Astrocyte of the spinal cord (primary cell): ENCODE measurements around the gene SEMA6B.
"Not testable (repeated sequence)": the region's sequence is repeated elsewhere in the genome, so short reads cannot be mapped to it uniquely, and the experiment has no call there.

Experiments used
- DNase-seq: peaks from one replicate; pipeline ENCODE4 v3.0.0; 2011; ENCODE audit warnings: low read depth, low spot score
- H3K4me3 ChIP-seq: 2 replicates; pipeline ENCODE4 v1.5.1; 2011; ENCODE audit warnings: low read depth, mild to moderate bottlenecking, low read length, moderate library complexity
- CTCF ChIP-seq: IDR thresholded peaks from 2 replicates; pipeline ENCODE4 v1.5.1; 2012; ENCODE audit warnings: low read depth, mild to moderate bottlenecking, low read length, inconsistent platforms
- in situ Hi-C: cut with HindIII; loops from 2 replicates; pipeline ENCODE4 v1.10.0; 2017; ENCODE audit warnings: low sequenced_read_pairs

The SEMA6B gene

GRCh38 chr19:4531562-4532165, 27.8 kb downstream of the SEMA6B start:
- TF ChIP-seq CTCF: no peak
- in situ Hi-C loops: no loop called here
- no peak overlapping the region for H3K4me3 ChIP-seq
- DNase-seq: no peak

- TF ChIP-seq CTCF: no peak
- in situ Hi-C loops: no loop called here
- DNase-seq: no peak
- H3K4me3 ChIP-seq: no peak overlapping the region
These were observed 29.5 kb downstream of the SEMA6B start for GRCh38 chr19:4529924-4530522.

GRCh38 chr19:4528843-4529242, 30.6 kb downstream of the SEMA6B start:
- H3K4me3 ChIP-seq: no peak overlapping the region
- no peak for DNase-seq
- no peak for TF ChIP-seq CTCF
- in situ Hi-C loops: no loop called here

- H3K4me3 ChIP-seq, in situ Hi-C loops, DNase-seq: not testable (repeated sequence)
These were observed 32.1 kb downstream of the SEMA6B start for GRCh38 chr19:4527377-4527776.

GRCh38 chr19:4525563-4526002, 33.9 kb downstream of the SEMA6B start:
- no peak overlapping the region for H3K4me3 ChIP-seq
- DNase-seq: no peak
- in situ Hi-C loops: no loop called here
- TF ChIP-seq CTCF: no peak

GRCh38 chr19:4524808-4525562, 34.5 kb downstream of the SEMA6B start:
- DNase-seq: peak; percentile 31
- no peak overlapping the region for H3K4me3 ChIP-seq
- peak; percentile 93 for TF ChIP-seq CTCF
- in situ Hi-C loops: no loop called here
